ENCODE measurements around the gene MRE11. TPM values are rescaled to one million over a fixed set of nuclear protein-coding genes. Genes with fewer than 3 reads are reported as not detected.

The MRE11 gene
- total RNA-seq, result 8.5 and 9.2 TPM in 2 replicates

DNA sequence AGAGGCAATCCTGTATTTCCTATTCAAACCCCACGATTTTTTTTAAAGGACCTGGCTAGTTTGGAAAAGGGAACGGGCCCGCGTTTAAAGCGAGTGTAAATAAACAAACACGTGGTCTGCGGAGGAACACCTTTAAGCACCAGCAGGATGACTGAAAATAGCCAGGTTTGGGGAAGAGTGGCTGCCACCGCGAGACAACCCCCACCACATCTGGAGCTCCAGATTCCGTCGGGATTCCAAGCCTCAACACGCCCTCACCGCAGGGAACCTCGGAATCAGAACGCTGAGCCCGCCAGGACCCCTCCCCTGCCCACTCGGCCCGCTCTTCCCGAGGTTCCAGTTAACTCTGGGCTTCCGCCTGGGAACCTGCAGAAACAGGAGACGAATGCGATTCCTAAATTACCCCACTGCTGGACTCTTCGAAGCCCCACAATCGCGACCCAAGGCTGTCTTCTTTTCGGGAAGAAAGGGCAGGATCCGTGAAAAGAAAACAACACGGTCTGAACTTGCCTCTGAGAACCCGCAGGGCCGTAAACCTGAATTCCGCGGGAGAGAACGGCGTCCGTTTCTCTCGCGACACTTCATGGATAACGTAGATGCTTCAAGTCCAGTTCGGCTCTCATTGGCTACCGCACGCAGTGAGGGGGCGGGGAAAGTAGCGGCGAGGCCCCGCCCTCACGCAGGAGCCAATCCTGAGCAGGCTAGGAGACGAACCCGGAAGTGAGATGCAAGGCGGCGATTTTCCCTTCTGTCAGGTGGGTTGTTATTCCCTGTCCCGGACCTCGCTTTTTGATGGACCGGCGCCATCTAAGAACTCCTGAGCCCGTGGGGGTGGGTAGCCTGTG lies at the start of gene MRE11, which contains the start of gene ANKRD49:
Gene MRE11 (minus strand): TSS at position 564 of the 845 bp plus-strand sequence. CDS start 1,043 bp downstream, outside the sequence.
Gene ANKRD49 (plus strand): TSS at position 704 of the 845 bp plus-strand sequence. CDS start 2,710 bp downstream, outside the sequence.

DNA sequence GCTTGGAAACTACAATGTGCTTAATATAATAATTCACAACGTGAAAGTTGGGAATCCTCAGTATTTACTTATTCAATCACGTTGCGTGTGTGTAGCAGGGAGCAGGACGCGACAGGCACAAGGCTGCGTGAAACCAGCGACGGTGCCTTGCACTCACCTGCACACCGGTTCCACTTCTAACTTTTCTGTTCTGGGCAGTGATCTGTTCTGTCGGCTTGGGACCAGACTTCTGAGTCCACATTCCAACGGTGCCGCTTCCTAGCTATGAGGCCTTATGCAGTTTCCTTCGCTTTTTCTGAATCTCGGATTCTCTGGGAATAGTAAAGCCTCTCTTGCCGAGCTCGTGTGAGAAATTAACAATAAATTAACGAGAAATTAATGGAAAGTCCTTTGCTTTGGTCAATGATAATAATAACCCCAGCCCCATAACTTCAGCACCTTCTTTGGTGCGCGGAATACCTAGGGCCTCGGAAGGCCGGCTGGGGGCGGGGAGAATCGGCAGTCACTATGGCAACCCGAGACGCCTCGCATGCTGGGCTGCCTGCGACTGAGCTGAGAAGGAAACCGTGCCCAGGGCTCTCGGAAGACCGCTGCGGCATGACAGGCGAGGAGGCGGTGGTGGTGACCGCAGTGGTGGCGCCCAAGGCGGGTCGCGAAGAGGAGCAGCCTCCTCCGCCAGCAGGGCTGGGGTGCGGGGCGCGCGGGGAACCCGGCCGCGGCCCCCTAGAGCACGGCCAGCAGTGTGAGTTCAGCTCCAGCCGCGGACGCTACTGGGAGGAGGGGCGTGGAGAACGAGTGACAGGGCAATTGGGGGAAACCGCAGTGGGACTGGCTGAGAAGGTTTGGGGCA lies 18.5 kb upstream of the MRE11 start, which contains the start of gene C11orf97:
Gene C11orf97 (plus strand): TSS at position 530 of the 850 bp plus-strand sequence. CDS start 68 bp downstream, at position 598.

DNA sequence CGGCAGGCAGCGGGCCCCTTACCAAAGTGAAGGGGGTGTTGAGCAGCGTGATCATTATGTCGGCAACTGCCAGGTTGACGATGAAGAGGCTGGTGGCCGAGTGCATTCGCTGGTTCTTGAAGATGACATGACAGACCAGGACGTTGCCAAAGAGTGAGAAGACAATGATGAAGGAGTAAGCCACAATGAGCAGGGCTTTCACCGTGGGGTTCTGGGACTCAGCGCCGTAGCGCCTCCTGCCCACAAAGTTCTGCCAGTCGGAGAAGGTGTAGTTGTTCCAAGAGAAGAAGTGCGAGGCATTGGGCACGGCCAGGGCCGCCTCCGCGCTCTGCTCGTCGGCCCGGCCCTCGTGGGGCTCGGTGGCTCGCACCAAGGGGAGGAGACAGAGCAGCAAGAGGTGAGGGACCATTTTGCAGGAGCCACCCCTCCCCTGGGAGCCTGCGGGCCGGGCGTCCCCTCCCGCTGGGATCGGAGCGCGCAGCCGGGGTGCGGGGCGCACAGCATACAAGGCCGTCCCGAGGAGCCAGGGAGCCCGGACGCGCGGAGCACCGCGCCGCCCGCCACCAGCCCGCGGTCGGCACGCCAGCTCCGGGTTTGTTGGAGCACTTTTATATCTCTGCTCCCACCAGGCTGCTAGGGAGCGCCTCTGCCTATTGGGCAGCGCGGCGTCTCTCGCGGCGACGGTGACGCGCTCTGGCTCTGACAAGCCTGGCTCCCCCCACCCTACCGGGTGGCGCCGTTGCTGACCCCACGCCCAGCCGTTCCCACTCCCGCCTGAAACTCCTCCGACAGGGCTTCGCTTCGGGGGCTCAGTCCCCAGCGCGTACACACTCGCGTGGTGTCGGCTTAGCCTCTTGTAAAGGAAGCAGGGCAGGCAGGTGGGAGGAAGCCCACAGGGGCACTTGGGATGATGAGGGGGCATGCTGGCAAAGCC lies 92.5 kb downstream of the MRE11 start, which contains the start of gene GPR83:
Gene GPR83 (minus strand): TSS at position 581 of the 934 bp plus-strand sequence. CDS start 172 bp downstream, at position 409.

Other genes starting within 250 kb of the MRE11 start
- not detected in 2 replicates for gene IZUMO1R, start 189.3 kb downstream of the MRE11 start, total RNA-seq
- under 0.01 TPM in 1 of 2 replicates, not detected in the other for gene GPR83, start 92.4 kb downstream of the MRE11 start, total RNA-seq
- gene ANKRD49, start 140 bp upstream of the MRE11 start, total RNA-seq, result 6.3 and 13.3 TPM in 2 replicates
- not detected in 2 replicates for gene C11orf97, start 18.6 kb upstream of the MRE11 start, total RNA-seq
- 3.8 and 7.8 TPM in 2 replicates for gene FUT4, start 50.1 kb upstream of the MRE11 start, total RNA-seq
- 0.26 and 1.4 TPM in 2 replicates for gene PIWIL4, start 73.5 kb upstream of the MRE11 start, total RNA-seq

All from epithelial cell of alveolus of lung (primary cell).